ENCODE measurements around the gene PKN2.

The PKN2 gene

GRCh38 chr1:88683541-88684481, at the start of gene PKN2:
TSS of gene PKN2 (plus strand) at chr1:88684273. CDS start at chr1:88684581, 308 bp downstream.
- DNase-seq = peak; percentile 95

GRCh38 chr1:88634538-88634937, 49.5 kb upstream of the PKN2 start:
- DNase-seq = no peak

- DNase-seq = no peak
Observed at GRCh38 chr1:88640060-88640459, 44.0 kb upstream of the PKN2 start.

GRCh38 chr1:88645886-88646285, 38.2 kb upstream of the PKN2 start:
- DNase-seq = no peak

GRCh38 chr1:88646476-88647248, 37.4 kb upstream of the PKN2 start:
- DNase-seq = no peak

GRCh38 chr1:88647249-88647645, 36.8 kb upstream of the PKN2 start:
- DNase-seq = no peak

GRCh38 chr1:88647749-88648415, 36.2 kb upstream of the PKN2 start:
- no peak for DNase-seq

- no peak for DNase-seq
Observed at GRCh38 chr1:88648706-88649105, 35.4 kb upstream of the PKN2 start.

- no peak for DNase-seq
Observed at GRCh38 chr1:88649932-88650331, 34.1 kb upstream of the PKN2 start.

GRCh38 chr1:88650676-88651418, 33.2 kb upstream of the PKN2 start:
- DNase-seq = no peak

- DNase-seq = no peak
Observed at GRCh38 chr1:88655140-88655539, 28.9 kb upstream of the PKN2 start.

- DNase-seq = no peak
Observed at GRCh38 chr1:88655685-88656299, 28.3 kb upstream of the PKN2 start.

- DNase-seq = no peak
Observed at GRCh38 chr1:88658419-88658818, 25.7 kb upstream of the PKN2 start.

GRCh38 chr1:88659552-88659951, 24.5 kb upstream of the PKN2 start:
- DNase-seq = no peak

- no peak for DNase-seq
Observed at GRCh38 chr1:88661188-88661587, 22.9 kb upstream of the PKN2 start.

- DNase-seq = no peak
Observed at GRCh38 chr1:88661951-88662699, 21.9 kb upstream of the PKN2 start.

GRCh38 chr1:88662723-88663122, 21.4 kb upstream of the PKN2 start:
- no peak for DNase-seq

- no peak for DNase-seq
Observed at GRCh38 chr1:88668405-88668804, 15.7 kb upstream of the PKN2 start.

- DNase-seq = no peak
Observed at GRCh38 chr1:88670462-88670861, 13.6 kb upstream of the PKN2 start.

GRCh38 chr1:88673446-88673845, 10.6 kb upstream of the PKN2 start:
- DNase-seq = no peak

- DNase-seq = no peak
Observed at GRCh38 chr1:88678405-88678804, 5.7 kb upstream of the PKN2 start.

All from activated T-cell treated with anti-CD3 and anti-CD28 coated beads, Interleukin-2, amount 50 U/mL, for 1 hour (primary cell).